Measurements from ENCODE around the gene KBTBD12.

The KBTBD12 gene

GRCh38 chr3:128033102-128033501 lies 118.1 kb downstream of the KBTBD12 start:
- no peak for DNase-seq

DNA sequence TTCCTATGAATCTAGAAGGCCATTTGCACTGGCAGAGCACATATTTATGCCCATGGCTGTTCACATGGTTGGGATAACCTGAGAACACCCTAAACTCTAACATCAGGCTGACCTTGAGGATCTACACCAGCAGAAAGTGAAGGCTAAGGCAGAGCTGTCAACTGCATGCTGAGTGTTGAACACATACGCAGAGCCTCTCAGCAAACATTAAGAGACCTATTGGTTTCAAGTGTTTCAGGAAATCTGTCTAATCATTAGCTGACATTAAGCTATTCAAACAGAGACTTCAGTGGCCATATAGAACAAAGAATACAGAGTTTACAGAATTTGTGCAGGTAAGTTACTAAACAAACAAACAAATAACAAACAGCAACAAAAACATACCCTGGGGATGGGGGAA lies 121.1 kb downstream of the KBTBD12 start:
- DNase-seq = no peak
